Measurements from ENCODE around the gene LZTR1.

GRCh38 chr22:21047035-21047661 lies 65.1 kb downstream of the LZTR1 start:
- TF ChIP-seq CTCF (IDR thresholded peaks at IDR 0.05) = no peak
- no peak for TF ChIP-seq POLR2AphosphoS5 (IDR thresholded peaks at IDR 0.05)
- no peak for TF ChIP-seq POLR2A (IDR thresholded peaks at IDR 0.05)
- TF ChIP-seq EP300 (IDR thresholded peaks at IDR 0.05) = no peak
